HG03280 (cell line): ENCODE results near the gene FNDC11.

ENCODE experiments used
- ATAC-seq: cut with Tn5 transposase; IDR thresholded peaks from one replicate; pipeline ENCODE4 v1.9.1; 2021; ENCODE audit warnings: mild to moderate bottlenecking, moderate library complexity; ENCODE audit not compliant: unreplicated experiment

The FNDC11 gene

DNA sequence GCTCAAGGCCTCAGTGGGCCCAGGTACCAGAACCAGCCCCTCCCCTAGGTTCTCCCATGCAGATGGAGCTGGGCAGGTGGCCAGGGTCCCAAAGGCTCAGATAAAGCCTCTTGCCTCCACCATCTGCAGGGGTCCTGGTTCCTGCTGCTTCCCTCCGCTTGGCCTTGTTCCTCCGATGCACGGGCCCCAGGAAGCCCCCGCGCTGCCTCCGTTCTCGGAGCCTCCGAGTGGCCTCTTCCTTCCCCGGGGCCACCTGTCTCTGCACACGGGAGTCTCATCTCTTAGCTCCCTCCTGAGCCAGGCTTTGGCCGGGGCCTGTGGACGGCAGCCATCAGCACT, 14.9 kb upstream of the FNDC11 start:
- no peak for ATAC-seq

GRCh38 chr20:63539441-63540370, 14.3 kb upstream of the FNDC11 start:
- no peak for ATAC-seq

DNA sequence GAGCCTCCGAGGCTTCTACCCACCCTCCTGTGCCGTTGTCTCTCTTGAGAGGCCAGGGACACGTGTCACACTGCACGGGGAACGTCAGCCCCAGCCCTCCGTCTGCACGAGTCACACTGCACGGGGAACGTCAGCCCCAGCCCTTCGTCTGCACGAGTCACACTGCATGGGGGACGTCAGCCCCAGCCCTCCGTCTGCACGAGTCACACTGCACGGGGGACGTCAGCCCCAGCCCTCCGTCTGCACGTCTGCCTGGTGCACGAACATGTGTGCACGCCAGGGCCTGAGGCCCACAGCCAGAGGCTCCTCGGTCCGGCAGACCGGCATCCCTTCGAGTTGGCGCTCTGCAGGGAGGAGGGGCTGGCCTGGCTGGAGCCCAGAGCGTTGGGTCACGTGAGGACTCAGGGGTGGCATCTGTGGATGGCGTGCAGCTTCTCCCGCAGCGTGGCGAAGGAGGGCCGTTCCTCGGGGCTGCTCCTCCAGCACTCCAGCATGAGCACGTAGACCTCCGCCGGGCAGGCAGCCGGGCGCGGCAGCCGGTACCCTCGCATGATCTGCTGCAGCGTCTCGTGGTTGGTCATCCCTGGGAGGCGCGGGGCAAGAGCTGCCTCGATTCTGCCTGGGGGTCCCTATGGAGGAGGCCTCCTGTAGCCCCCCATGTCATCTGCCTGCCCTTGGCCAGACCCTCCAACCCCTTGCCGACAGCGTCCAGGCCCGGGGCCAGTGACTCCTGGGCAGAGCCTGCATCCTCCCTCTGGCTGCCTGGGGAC, 13.4 kb upstream of the FNDC11 start:
- ATAC-seq: no peak

DNA sequence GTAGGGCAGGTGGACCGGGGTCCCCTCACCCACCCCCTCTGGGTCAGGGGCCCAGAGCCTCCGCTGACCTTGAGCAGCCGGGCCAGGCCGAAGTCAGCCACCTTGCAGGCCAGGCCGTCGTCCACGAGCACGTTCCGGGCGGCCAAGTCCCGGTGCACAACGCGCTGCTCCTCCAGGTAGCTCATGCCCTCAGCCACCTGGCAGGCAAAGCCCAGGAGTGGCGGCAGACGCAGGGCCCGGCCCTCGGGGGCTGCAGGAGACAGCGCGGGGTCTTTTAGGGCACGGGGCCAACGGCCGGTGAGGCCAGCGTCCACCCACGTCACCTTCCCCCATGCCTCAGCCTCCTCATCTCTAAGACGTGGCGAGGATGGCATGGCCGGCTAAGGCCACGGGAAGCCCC, 12.6 kb upstream of the FNDC11 start:
- no peak for ATAC-seq

- ATAC-seq: no peak
Measured at GRCh38 chr20:63542031-63542559, 11.9 kb upstream of the FNDC11 start.

- ATAC-seq: peak; percentile 36
Measured at GRCh38 chr20:63542696-63543095, 11.3 kb upstream of the FNDC11 start.

DNA sequence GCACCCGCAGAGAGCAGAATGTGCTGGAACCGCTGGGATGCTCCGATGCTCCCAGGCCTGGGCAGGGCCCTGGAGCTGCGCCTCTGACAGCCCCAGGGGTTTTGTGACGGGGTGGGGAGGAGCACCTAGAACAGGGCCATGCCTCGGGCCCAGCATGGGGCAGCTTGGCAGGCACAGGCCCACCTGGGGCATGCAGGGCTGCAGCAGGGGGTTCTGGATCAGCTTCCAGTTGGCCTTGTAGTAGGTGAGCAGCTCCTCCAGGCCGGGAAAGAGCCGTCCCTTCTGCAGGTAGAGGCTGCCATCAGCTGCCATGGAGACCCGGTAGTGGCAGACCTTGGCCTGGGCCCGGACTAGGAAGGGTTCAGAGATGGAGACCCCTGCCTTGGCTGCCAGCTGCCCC, 10.8 kb upstream of the FNDC11 start:
- ATAC-seq: peak; percentile 4

GRCh38 chr20:63543733-63544132, 10.2 kb upstream of the FNDC11 start:
- no peak for ATAC-seq

GRCh38 chr20:63544241-63544957, 9.6 kb upstream of the FNDC11 start:
- ATAC-seq: no peak

GRCh38 chr20:63544958-63545516, 8.9 kb upstream of the FNDC11 start:
- no peak for ATAC-seq

GRCh38 chr20:63545814-63546213, 8.1 kb upstream of the FNDC11 start:
- no peak for ATAC-seq

DNA sequence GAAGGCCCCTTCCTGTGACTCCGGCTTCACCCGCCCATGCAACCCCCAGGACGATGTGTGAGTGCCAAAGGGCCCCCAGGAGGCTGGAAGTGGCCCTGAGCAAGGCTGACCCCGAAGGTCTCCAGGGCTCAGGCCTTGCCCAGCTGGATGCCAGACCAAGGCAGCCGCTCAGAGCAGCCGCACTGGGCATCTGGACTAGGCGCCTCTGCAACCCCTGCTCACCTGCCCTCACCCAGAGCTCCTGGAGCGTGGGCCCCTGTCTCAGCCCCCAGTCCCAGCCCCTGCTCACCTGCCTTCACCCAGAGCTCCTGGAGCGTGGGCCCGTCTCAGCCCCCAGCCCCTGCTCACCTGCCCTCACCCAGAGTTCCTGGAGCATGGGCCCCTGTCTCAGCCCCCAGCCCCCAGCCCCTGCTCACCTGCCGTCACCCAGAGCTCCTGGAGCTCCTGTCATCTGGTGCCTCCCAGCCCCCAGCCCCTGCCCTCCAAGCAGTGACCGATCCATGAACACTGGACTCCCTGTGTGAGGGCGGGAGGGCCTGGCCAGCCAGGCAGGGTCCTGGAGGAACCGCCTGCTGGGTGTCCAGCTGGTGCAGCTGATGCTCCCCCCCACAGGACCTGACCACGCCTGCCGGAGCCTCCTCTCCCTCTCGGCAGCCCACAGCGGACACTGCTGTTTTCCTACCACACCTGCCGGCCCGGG, 7.6 kb upstream of the FNDC11 start:
- ATAC-seq: no peak

GRCh38 chr20:63546956-63547724, 6.8 kb upstream of the FNDC11 start:
- no peak for ATAC-seq

DNA sequence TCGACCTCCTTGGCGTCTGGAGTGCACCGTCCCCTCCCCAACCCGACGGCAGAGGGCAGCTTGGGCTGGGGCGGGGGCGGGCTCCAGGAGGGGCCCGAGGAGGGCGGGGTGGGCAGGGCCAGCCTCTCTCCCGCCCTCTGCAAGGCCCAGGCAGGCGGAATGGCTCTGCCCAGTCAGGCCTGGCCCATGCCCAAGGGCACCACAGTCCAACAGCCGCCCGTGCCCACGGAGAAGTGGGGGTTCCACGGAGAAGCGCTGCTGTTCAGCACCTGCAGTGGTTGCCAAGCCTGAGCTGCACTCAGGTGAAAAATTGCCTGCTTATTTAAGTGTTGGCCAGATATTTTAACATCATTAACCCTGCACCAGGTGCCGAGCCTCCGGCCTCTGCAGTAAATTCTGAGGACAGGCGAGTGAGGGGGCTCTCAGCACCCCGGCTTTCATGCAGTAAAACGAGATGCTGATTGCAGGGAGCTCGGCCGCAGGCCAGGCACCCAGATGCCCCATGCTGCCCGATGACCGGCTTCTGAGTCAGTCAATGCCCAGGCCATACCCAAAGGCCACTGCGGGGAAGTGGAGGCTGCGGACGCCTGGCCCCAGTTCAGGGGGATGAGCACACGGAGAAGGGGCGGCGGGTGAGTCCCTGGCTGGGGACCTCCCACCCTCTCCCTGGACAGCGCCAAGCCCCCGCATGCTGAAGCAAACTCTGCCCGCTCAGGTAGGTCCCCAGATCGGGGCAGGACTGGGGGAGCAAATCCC, 6.1 kb upstream of the FNDC11 start, which contains the start of gene SRMS:
SRMS (minus strand) TSS at position 25 of the 756 bp plus-strand sequence. CDS start 286 bp downstream, outside the sequence.
- ATAC-seq: no peak

GRCh38 chr20:63548542-63548941, 5.4 kb upstream of the FNDC11 start:
- ATAC-seq: no peak

- no peak for ATAC-seq
Measured at GRCh38 chr20:63549019-63549418, 4.9 kb upstream of the FNDC11 start.

GRCh38 chr20:63549679-63550282, 4.2 kb upstream of the FNDC11 start:
- no peak for ATAC-seq

- no peak for ATAC-seq
Measured at GRCh38 chr20:63551068-63551467, 2.9 kb upstream of the FNDC11 start.
